Measurements from ENCODE around the gene TANC1.

GRCh38 chr2:159226608-159227385 is 258.4 kb downstream of the TANC1 start:
- no peak for TF ChIP-seq REST (IDR thresholded peaks at IDR 0.05)
- TF ChIP-seq CHD2 (IDR thresholded peaks at IDR 0.05; ENCODE audit: low read length, partially characterized antibody): no peak
- no peak for TF ChIP-seq ZC3H11A (IDR thresholded peaks at IDR 0.05)
- TF ChIP-seq KDM5A (IDR thresholded peaks at IDR 0.05): no peak
- no peak for TF ChIP-seq CTCF (IDR thresholded peaks at IDR 0.05)
- TF ChIP-seq SMC3 (IDR thresholded peaks at IDR 0.05): no peak
- no peak for TF ChIP-seq E2F6 (IDR thresholded peaks at IDR 0.05; ENCODE audit: borderline replicate concordance, low read depth)
- no peak for TF ChIP-seq MYC (IDR thresholded peaks at IDR 0.05; ENCODE audit: borderline replicate concordance, low read length)
- no peak for TF ChIP-seq RFX5 (IDR thresholded peaks at IDR 0.05)
- TF ChIP-seq ZNF302 (CRISPR knock-in tag; IDR thresholded peaks at IDR 0.05): no peak
- TF ChIP-seq JUN (IDR thresholded peaks at IDR 0.05): no peak
- no peak for TF ChIP-seq HOXA7 (CRISPR knock-in tag; IDR thresholded peaks at IDR 0.05)

Data from A549 (cell line).